HEK293 (cell line): ENCODE measurements around the gene TEF.

Experiments
- CTCF ChIP-seq: fragments of 450-650 bp; formaldehyde crosslinking; IDR thresholded peaks from 2 replicates; pipeline ENCODE4 v1.5.1; 2016; ENCODE audit warnings: missing biosample characterization, missing genetic modification characterization
- KLF1 ChIP-seq: fragments of 450-650 bp; formaldehyde crosslinking; IDR thresholded peaks from 2 replicates; pipeline ENCODE4 v1.5.1; 2016; ENCODE audit warnings: missing biosample characterization, missing genetic modification characterization
- MYNN ChIP-seq: fragments of 450-650 bp; formaldehyde crosslinking; IDR thresholded peaks from 2 replicates; pipeline ENCODE4 v1.5.1; 2016; ENCODE audit warnings: missing biosample characterization, missing genetic modification characterization, borderline replicate concordance
- PBX3 ChIP-seq: sonication (generic); formaldehyde crosslinking; IDR thresholded peaks from 2 replicates; pipeline ENCODE4 v1.8.1; 2022; ENCODE audit warnings: mild to moderate bottlenecking, moderate library complexity, missing genetic modification reagents
- REST ChIP-seq: fragments of 450-650 bp; formaldehyde crosslinking; IDR thresholded peaks from 2 replicates; pipeline ENCODE4 v1.5.1; 2016; ENCODE audit warnings: missing biosample characterization, missing genetic modification characterization
- ZNF140 ChIP-seq: fragments of 450-650 bp; formaldehyde crosslinking; IDR thresholded peaks from 2 replicates; pipeline ENCODE4 v1.5.1; 2016; ENCODE audit warnings: missing biosample characterization, missing genetic modification characterization
- ZNF302 ChIP-seq: fragments of 450-650 bp; formaldehyde crosslinking; IDR thresholded peaks from 2 replicates; pipeline ENCODE4 v1.5.1; 2016; ENCODE audit warnings: missing biosample characterization, missing genetic modification characterization, low read depth
- ZNF529 ChIP-seq: fragments of 450-650 bp; formaldehyde crosslinking; IDR thresholded peaks from 2 replicates; pipeline ENCODE4 v1.5.1; 2017; ENCODE audit warnings: missing genetic modification characterization, missing biosample characterization; ENCODE audit not compliant: insufficient replicate concordance
- ZNF660 ChIP-seq: fragments of 450-650 bp; IDR thresholded peaks from 2 replicates; pipeline ENCODE4 v1.5.1; 2018; ENCODE audit warnings: missing biosample characterization, mild to moderate bottlenecking, missing genetic modification characterization

- TF ChIP-seq ZNF660 (no peak), MYNN (no peak), CTCF (tag by site-specific recombination) (no peak), REST (tag by site-specific recombination) (no peak), KLF1 (tag by site-specific recombination) (no peak), ZNF529 (tag by site-specific recombination) (no peak), ZNF302 (no peak), ZNF140 (tag by site-specific recombination) (no peak), PBX3 (CRISPR knock-in tag) (no peak)
These were observed 396 bp downstream of the TEF start for GRCh38 chr22:41382098-41382578.
